HL-60 (cell line): ENCODE data around the gene TAPBP.
A peak's percentile ranks its signal among the peaks of the same experiment; 100 is the strongest.

Source experiments
- DNase-seq, 2 experiments: peaks; one replicate each; pipeline ENCODE4 v3.0.0-alpha.2; 2010 to 2020; ENCODE audit warnings: low read depth in 1 of 2, low spot score in 1 of 2
- H3K27ac ChIP-seq: fragments of 250-450 bp; sonication (Bioruptor Pico); replicated peaks from 2 replicates; pipeline ENCODE4 v1.5.1; 2020; ENCODE audit warnings: mild to moderate bottlenecking, moderate library complexity
- H3K27me3 ChIP-seq: fragments of 250-450 bp; sonication (Bioruptor Pico); 2 replicates; pipeline ENCODE4 v1.5.1; 2021; ENCODE audit warnings: mild to moderate bottlenecking, moderate library complexity; ENCODE audit not compliant: insufficient read depth, poor library complexity, severe bottlenecking
- H3K4me3 ChIP-seq: replicated peaks from 2 replicates; pipeline ENCODE4 v1.5.1; 2011; ENCODE audit warnings: mild to moderate bottlenecking, control low read depth, low read length; ENCODE audit not compliant: insufficient read depth
- GABPA ChIP-seq: IDR thresholded peaks from 2 replicates; pipeline ENCODE4 v1.6.1; 2012; ENCODE audit warnings: low read depth
- POLR2AphosphoS5 ChIP-seq: IDR thresholded peaks from 2 replicates; pipeline ENCODE4 v1.6.1; 2012; ENCODE audit warnings: low read depth
- REST ChIP-seq: IDR thresholded peaks from 2 replicates; pipeline ENCODE4 v1.6.1; 2012; ENCODE audit warnings: low read depth; ENCODE audit not compliant: insufficient replicate concordance
- SPI1 ChIP-seq: IDR thresholded peaks from 2 replicates; pipeline ENCODE4 v1.6.1; 2012; ENCODE audit warnings: low read depth, mild to moderate bottlenecking, borderline replicate concordance
- TF ChIP-seq, protein P1 (sequence below): IDR thresholded peaks from one replicate; pipeline ENCODE4 v1.5.1; 2011; ENCODE audit warnings: low read length, control low read depth, inconsistent platforms; ENCODE audit not compliant: insufficient read depth

Gene TAPBP

DNA sequence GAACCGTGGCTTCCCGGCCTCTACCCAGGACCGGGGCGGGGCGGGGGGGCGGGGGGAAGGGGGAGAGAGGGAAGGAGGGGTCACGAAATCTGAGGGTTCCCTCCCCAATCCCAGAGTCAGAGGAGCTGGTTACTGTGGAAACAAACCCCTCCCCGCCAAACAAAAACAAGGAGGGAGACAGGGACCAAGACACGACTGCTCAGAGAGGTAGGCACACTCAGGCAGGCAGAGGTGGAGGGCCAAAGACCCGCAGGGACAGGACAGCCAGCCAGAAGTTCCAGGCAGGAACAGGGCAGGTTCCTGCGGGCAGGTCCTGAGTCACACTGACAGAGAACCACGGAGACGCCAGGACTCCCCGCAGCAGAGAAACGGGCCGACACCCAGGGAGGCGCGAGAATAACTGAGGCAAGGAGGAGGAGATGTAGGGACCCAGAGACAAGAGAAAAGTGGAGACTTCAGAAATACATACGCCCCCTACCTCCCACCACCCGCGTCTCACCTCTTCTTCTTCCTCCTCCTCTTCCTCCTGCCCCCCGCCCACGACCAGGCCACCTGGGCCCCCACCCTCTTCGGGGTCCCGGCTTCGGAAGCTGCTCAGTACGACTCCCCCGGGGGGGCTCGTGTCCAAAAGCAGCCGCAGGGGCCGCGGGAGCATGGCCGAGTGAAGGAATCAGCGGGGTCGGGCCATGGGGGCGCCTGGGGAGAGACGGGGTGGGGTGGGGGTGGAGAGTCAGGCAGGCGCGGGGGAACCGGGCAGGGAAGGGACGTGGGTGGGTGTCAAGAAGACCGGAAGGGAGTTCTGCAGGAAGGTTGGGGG is 15.7 kb downstream of the TAPBP start:
- no peak for TF ChIP-seq REST
- TF ChIP-seq GABPA: no peak
- TF ChIP-seq, protein P1, sequence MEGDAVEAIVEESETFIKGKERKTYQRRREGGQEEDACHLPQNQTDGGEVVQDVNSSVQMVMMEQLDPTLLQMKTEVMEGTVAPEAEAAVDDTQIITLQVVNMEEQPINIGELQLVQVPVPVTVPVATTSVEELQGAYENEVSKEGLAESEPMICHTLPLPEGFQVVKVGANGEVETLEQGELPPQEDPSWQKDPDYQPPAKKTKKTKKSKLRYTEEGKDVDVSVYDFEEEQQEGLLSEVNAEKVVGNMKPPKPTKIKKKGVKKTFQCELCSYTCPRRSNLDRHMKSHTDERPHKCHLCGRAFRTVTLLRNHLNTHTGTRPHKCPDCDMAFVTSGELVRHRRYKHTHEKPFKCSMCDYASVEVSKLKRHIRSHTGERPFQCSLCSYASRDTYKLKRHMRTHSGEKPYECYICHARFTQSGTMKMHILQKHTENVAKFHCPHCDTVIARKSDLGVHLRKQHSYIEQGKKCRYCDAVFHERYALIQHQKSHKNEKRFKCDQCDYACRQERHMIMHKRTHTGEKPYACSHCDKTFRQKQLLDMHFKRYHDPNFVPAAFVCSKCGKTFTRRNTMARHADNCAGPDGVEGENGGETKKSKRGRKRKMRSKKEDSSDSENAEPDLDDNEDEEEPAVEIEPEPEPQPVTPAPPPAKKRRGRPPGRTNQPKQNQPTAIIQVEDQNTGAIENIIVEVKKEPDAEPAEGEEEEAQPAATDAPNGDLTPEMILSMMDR: no peak
- TF ChIP-seq POLR2AphosphoS5: peak; percentile 75; the same call in 1 of the 2 replicates
- no peak for TF ChIP-seq SPI1

GRCh38 chr6:33297406-33297955 is 16.4 kb downstream of the TAPBP start:
- Histone ChIP-seq H3K4me3 (peak overlapping the region; percentile 75), H3K27ac (peak overlapping the region; percentile 95), H3K27me3 (no peaks in the 10 kb centered on the region)
- DNase-seq: peak in 1 of 2 experiments; percentile 34
- TF ChIP-seq POLR2AphosphoS5 (no peak), SPI1 (peak; percentile 93)

More for the DNA sequence above, 15.7 kb downstream of the TAPBP start:
- peak overlapping the region; percentile 75 for H3K4me3 ChIP-seq
- DNase-seq: peak; percentile 79 to 86
- peak overlapping the region; percentile 95 for H3K27ac ChIP-seq
- H3K27me3 ChIP-seq: no peaks in the 10 kb centered on the region

GRCh38 chr6:33296797-33297405 is 17.0 kb downstream of the TAPBP start:
- TF ChIP-seq REST (no peak), POLR2AphosphoS5 (no peak), SPI1 (no peak)
- TF ChIP-seq, protein P1: no peak
- no peaks in the 10 kb centered on the region for H3K27me3 ChIP-seq
- H3K27ac ChIP-seq: peak overlapping the region; percentile 95
- DNase-seq: no peak
- peak overlapping the region; percentile 75 for H3K4me3 ChIP-seq

DNA sequence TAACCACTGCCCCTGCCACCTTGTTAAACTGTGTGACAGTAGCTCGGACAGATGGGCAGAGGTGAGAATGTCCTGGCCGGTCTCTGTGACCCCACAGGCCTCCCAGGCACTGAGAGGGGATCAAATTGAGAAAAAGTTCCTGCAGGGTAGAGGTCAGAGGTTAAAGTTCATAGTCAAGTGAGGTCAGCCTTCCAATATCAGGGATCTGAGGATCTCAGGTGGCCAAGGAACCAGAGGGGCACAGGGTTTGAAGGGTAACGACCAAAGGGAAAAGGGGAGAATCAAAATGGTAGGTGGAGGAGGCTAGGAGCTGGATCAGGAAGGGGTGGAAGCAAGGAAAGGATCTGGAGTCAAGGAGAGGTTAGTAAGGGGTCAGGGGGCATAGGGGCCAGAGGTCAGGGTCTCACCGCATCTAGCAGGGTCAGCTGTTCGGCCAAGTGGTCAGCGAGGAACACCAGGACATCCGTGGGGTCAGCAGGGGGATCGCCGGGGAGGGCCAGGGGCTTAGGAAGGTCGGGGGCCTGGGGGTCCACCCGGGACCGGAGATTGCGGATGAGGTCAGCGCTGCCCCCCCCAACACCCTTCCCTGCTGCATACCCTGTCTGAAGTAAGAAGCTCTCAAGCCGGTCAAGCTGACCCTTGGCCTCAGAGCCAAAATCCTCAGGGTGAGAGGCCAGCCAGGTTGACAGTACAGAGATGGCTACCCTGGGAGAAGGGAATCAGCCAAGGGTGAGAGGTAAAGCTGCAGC is 18.1 kb downstream of the TAPBP start:
- TF ChIP-seq POLR2AphosphoS5 (no peak), GABPA (no peak), REST (no peak), SPI1 (no peak)
- TF ChIP-seq, protein P1: no peak
- H3K4me3 ChIP-seq: no peak overlapping the region
- no peaks in the 10 kb centered on the region for H3K27me3 ChIP-seq
- DNase-seq: no peak
- H3K27ac ChIP-seq: no peak overlapping the region
